Activated CD8-positive, alpha-beta memory T cell treated with anti-CD3 and anti-CD28 coated beads, Interleukin-2, amount 50 U/mL, for 4 hours (primary cell): ENCODE results near the gene AGAP1.

Experiments used
- DNase-seq: peaks from one replicate; pipeline ENCODE4 v3.0.0-alpha.2; 2020

Gene AGAP1

DNA sequence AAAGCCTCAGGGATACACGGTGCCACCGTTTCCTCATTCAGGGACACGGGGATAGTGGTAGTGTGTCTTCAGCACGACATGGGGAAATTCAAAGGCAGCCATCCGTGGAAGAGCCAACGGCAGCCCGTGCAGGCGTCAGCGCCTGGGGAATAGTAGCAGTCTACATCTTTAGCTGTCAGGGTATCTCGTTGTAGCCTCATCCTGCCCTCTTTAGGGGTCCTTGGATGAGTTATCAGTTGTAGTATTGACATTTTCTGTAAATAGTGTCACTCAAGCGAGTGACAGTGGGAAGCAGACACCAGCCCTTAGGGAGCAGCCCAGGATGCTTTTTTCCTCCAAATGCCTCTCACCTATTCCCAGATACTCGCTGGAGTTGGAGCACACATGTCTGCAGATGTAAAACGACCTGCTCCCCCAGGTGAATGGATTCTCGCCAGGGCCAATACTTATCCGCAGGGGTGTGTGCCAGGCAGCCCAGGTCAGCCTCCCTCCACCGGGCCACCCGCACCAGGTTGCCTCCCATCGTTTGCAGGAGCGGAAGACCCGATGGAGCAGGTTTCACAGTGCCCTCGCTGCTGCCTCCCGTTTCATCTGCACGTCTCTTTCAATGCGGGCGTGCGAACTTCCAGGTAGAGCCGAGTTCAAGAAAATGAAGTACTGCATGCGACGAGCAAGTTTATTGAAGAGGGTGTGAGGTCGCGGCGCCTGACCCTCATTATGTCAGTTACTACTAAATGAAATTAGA lies 41.0 kb downstream of the AGAP1 start:
- no peak for DNase-seq

- DNase-seq: no peak
Observed at GRCh38 chr2:235535423-235536130, 41.7 kb downstream of the AGAP1 start.

DNA sequence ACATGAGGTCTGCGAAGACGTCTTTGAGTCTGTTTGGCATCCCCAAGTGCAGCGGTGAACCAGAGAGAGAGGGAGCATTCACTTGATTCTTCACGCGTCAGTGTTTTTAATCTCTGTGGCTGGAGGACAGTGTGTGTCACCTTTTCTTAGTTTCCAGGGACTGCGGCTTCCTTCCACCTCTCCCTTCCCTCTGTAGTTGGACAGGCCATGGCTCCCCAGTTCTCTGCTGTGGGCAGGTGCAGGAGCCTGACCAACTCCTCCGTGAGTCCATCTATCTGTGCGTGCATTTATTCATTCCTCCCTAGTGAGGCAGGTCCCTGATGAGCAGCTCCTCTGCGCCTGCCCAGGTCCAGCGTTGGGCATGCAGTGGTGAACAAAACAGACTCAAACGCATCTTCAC lies 42.9 kb downstream of the AGAP1 start:
- DNase-seq: no peak

GRCh38 chr2:235537186-235537585 lies 43.3 kb downstream of the AGAP1 start:
- no peak for DNase-seq

DNA sequence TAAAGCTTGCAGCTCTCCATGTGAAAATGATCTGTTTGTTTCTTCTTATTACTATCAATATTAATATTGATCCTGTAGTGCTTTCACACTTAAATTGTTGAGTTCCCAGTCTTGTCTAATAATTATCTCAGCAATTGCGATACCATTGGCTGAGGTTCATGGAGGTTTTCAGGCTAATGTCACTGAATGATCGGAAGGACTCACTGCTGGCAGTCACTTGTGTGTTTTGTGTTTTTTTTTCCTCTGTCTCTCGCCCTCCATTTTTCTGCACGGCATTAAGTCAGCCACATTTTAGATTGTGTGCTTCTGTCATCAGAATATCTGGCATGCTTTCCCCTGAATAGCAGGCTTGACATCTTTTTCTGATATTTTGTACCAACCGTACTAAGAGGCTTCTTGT lies 43.7 kb downstream of the AGAP1 start:
- no peak for DNase-seq

GRCh38 chr2:235538144-235538639 lies 44.3 kb downstream of the AGAP1 start:
- DNase-seq: no peak

- no peak for DNase-seq
Observed at GRCh38 chr2:235538981-235539380, 45.1 kb downstream of the AGAP1 start.

DNA sequence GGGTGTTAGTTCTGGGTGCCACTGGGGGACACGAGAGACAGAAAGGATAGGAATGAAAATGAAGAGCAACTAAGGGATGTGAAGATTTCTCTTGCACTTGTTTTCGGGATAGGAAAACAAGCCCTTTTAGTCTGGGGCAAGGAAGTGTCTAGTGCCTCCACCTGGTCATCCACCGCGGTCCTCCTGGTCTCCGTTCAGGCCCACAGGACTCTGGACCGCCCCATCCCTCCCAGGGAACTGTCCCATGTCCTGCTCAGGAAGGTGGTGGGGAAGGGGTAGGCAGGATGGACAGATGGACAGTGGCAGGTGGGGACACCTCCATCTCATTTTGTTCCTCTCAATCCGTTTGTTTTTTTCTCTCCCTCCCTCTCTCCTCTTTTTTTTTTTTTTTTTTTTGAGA lies 45.9 kb downstream of the AGAP1 start:
- DNase-seq: no peak

GRCh38 chr2:235541016-235541415 lies 47.2 kb downstream of the AGAP1 start:
- DNase-seq: no peak

DNA sequence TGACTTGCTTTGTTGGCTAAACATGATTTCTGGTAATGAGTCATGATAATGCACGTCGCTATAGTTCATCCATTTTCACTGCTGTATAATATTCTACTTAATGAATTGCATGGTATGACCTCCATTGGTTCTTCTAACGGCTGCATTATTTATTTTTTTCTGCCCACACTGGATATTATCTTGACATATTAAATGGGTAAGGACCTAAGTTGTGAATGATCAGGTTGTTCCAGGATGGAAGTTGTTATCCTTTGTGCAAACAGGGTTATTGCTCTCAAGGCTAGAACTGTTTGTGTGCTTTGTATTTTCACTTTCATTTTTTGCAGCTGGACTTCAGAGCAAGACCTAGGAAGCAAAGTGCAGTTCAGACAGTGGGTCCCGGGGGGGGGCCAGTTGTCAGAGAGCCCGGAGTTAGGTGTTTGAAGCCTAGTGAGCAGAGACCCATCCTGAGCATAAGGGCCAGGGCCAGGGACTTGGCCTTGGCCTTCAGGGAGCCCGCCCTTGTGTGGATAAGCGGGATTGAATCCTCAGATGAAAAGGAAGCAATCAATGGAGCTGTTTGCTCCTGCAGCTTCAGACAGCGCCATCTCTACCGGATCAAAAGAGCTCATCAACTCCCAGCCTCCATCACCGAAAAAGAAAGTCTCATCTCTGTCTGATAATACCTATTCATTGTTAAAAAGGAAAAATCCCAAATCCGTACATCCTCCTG lies 48.2 kb downstream of the AGAP1 start:
- DNase-seq: no peak

DNA sequence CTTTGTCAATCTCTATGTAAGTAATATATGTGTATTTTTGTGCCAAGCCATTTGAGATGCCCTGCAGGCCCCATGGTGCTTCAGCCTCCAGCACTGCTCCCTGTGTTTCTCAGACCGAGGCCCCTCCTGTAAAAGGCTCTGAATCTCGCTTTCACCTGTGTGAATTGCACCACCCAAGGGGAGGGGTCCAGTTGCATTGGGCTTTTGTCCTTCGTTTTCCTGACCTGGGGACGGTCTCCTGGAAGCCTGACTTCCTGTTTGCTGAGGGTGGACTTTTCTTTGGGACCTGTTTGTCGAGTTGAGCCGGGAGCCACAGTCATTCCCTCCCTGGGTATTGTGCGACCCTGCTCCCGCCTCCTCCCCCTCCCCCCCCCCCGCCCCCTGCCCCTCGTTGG lies 48.9 kb downstream of the AGAP1 start:
- DNase-seq: no peak

DNA sequence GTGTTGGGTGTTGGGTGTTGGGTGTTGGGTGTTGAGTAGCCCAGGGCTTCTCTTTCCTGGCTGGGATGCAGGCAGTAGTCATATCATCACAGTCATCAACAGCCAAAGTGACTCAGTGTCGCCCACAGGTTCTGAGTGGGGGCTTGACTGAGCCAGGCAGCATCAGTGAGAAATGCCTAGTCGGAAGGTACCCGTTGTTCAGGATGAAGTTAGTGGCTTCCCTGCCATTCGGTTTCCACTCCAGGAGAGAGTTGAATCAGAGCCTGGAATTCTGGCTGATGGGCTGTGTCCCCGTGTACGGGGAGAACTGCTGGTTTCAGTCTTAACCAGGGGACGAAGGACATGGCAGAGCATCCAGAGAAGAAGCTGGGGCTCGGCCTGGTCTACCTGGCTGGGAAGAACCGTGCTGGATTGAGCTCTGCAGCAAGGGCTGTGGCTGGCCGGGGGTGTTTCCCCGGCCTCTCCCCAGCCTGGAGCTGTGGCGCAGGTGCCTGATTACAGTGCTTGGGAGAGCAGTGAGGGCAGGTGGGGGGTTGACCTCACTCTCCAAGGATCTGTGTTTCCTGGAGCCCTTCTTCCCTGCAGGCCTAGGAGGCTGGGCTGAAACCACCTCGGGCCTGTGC lies 49.4 kb downstream of the AGAP1 start:
- DNase-seq: no peak

GRCh38 chr2:235543851-235544688 lies 50.2 kb downstream of the AGAP1 start:
- DNase-seq: no peak

GRCh38 chr2:235544689-235544969 lies 50.8 kb downstream of the AGAP1 start:
- DNase-seq: no peak

GRCh38 chr2:235545339-235546150 lies 51.7 kb downstream of the AGAP1 start:
- DNase-seq: no peak

- no peak for DNase-seq
Observed at GRCh38 chr2:235546151-235546435, 52.2 kb downstream of the AGAP1 start.

DNA sequence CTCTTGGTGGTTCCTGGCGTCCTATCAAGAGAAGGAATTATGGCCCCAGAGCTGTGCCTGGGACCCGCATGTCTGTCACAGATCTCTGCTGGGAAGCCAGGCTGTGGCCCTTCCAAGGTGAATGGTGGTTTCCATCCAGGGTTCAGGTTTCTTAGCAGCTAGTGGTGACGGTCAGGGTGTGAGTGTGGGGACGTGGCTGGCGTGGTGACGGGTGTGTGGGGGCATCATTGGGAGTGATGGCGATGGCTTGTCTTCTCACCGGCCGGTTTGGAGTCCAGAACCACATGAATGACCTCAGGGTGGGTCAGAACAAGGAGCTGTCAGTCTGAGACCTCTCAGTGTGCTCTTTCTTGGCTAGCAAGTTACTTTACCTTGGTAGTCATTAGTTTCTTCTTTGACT lies 52.6 kb downstream of the AGAP1 start:
- no peak for DNase-seq

GRCh38 chr2:235549735-235550377 lies 56.0 kb downstream of the AGAP1 start:
- no peak for DNase-seq

DNA sequence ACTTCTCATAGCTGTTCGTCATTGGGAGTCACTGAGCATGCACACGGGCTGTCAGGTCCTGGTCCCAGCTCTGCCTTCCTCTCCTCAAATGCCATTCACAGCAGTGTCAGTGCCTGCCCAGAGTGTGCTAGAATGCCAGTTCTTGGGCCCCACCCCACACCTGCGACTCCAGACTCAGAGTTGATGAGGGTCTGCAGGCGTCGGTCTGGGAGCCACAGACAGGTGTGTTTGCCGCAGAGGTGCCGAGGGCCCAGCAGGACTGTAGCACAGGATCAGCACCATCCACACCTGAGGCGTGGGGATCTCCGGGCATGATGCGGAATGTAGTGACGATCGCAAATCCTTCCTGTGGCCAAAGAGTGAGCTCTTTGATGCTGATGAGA lies 56.5 kb downstream of the AGAP1 start:
- DNase-seq: no peak

DNA sequence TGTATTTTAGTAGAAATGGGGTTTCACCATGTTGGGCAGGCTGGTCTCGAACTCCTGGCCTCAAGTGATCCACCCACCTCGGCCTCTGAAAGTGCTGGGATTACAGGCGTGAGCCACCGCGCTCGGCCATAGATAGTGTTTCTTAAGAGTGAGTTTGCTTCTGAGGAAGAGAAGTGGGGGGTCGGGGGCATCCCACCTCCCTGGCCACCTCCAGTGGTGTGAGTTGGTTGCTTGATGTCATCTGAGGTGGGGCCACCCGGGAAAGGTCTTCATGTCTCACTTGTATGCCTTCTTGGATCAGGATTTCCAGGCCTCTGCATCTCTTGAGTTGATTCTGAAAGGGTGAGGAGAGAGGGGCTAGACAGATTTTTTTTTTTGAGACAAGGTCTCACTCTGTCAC lies 57.1 kb downstream of the AGAP1 start:
- no peak for DNase-seq

GRCh38 chr2:235551965-235552364 lies 58.1 kb downstream of the AGAP1 start:
- DNase-seq: no peak

DNA sequence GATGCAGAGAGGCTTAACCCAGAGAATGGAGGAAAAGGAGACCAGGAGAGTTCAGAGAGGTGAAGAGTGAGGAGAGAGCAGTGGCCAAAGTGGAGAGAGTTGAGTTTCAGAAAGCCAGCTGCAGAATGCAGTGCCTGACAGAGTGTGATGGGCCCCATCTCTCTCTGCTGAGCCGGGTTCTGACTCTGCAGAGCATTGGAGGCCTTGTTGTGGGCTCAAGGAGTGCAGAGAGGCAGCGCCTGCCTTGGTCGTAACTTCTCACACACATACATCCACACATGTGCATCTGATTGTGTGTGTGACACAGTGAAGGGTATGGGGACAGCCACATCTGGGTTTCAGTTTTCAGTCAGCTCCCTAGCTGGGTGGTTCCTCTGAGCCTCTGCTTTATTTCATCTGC lies 58.8 kb downstream of the AGAP1 start:
- DNase-seq: no peak
